Measurements from ENCODE around the gene NEIL1.

The NEIL1 gene

GRCh38 chr15:75360391-75360790, 13.6 kb downstream of the NEIL1 start:
- Histone ChIP-seq H3K36me3 (ENCODE audit: insufficient read depth, low read length) (peaks cover 72% of the 10 kb centered on the region), H3K9me3 (ENCODE audit: insufficient read depth, low read length, severe bottlenecking) (no peaks in the 10 kb centered on the region), H4K20me1 (ENCODE audit: insufficient read depth, low read length) (peaks cover 3% of the 10 kb centered on the region; the same call in 1 of the 2 replicates), H3K79me2 (ENCODE audit: insufficient read depth, low read length) (no peaks in the 10 kb centered on the region), H3K4me2 (ENCODE audit: insufficient read depth, low read length) (no peak overlapping the region), H3K4me3 (ENCODE audit: low read depth in 1 of 2, low read length in 2 of 2) (no peak overlapping the region), H3K9ac (ENCODE audit: low read depth, low read length) (no peak overlapping the region), H2AFZ (ENCODE audit: low read depth, low read length) (no peak overlapping the region), H3K27ac (ENCODE audit: low read length) (no peak overlapping the region), H3K27me3 (ENCODE audit: insufficient read depth, low read length, poor library complexity) (no peaks in the 10 kb centered on the region), H3K4me1 (ENCODE audit: insufficient read depth, low read length) (no peaks in the 10 kb centered on the region)
- DNase-seq (no peak), ATAC-seq (ENCODE audit: insufficient read depth, low read depth) (peak; percentile 27; the same call in 2 of the 3 replicates)
- no peak for TF ChIP-seq CTCF (IDR thresholded peaks at IDR 0.05; ENCODE audit: borderline replicate concordance, extremely low read depth, low read length, poor library complexity, severe bottlenecking)
- no peak for TF ChIP-seq EZH2 (IDR thresholded peaks at IDR 0.05; ENCODE audit: borderline replicate concordance, low read depth, low read length, severe bottlenecking)

- Histone ChIP-seq H3K27me3 (ENCODE audit: insufficient read depth, low read length, poor library complexity) (no peaks in the 10 kb centered on the region), H3K4me1 (ENCODE audit: insufficient read depth, low read length) (no peaks in the 10 kb centered on the region), H3K9ac (ENCODE audit: low read depth, low read length) (no peak overlapping the region), H4K20me1 (ENCODE audit: insufficient read depth, low read length) (peaks cover 3% of the 10 kb centered on the region; the same call in 1 of the 2 replicates), H3K4me2 (ENCODE audit: insufficient read depth, low read length) (no peak overlapping the region), H3K36me3 (ENCODE audit: insufficient read depth, low read length) (peaks cover 76% of the 10 kb centered on the region), H3K9me3 (ENCODE audit: insufficient read depth, low read length, severe bottlenecking) (no peaks in the 10 kb centered on the region), H2AFZ (ENCODE audit: low read depth, low read length) (no peak overlapping the region), H3K4me3 (ENCODE audit: low read depth in 1 of 2, low read length in 2 of 2) (no peak overlapping the region), H3K79me2 (ENCODE audit: insufficient read depth, low read length) (no peaks in the 10 kb centered on the region), H3K27ac (ENCODE audit: low read length) (no peak overlapping the region)
- no peak for TF ChIP-seq CTCF (IDR thresholded peaks at IDR 0.05; ENCODE audit: borderline replicate concordance, extremely low read depth, low read length, poor library complexity, severe bottlenecking)
- no peak for TF ChIP-seq EZH2 (IDR thresholded peaks at IDR 0.05; ENCODE audit: borderline replicate concordance, low read depth, low read length, severe bottlenecking)
- ATAC-seq (ENCODE audit: insufficient read depth, low read depth): no peak
- DNase-seq: no peak
Observed at GRCh38 chr15:75360856-75361255, 14.0 kb downstream of the NEIL1 start.

GRCh38 chr15:75361361-75361988, 14.6 kb downstream of the NEIL1 start:
- H3K27me3 ChIP-seq (ENCODE audit: insufficient read depth, low read length, poor library complexity): no peaks in the 10 kb centered on the region
- H3K27ac ChIP-seq (ENCODE audit: low read length): no peak overlapping the region
- H3K4me3 ChIP-seq (ENCODE audit: low read depth in 1 of 2, low read length in 2 of 2): no peak overlapping the region
- no peaks in the 10 kb centered on the region for H3K4me1 ChIP-seq (ENCODE audit: insufficient read depth, low read length)
- peaks cover 3% of the 10 kb centered on the region; the same call in 1 of the 2 replicates for H4K20me1 ChIP-seq (ENCODE audit: insufficient read depth, low read length)
- H3K4me2 ChIP-seq (ENCODE audit: insufficient read depth, low read length): no peak overlapping the region
- ATAC-seq (ENCODE audit: insufficient read depth, low read depth) (no peak), DNase-seq (no peak)
- H3K79me2 ChIP-seq (ENCODE audit: insufficient read depth, low read length): no peaks in the 10 kb centered on the region
- H3K9ac ChIP-seq (ENCODE audit: low read depth, low read length): no peak overlapping the region
- H2AFZ ChIP-seq (ENCODE audit: low read depth, low read length): no peak overlapping the region
- TF ChIP-seq CTCF (IDR thresholded peaks at IDR 0.05; ENCODE audit: borderline replicate concordance, extremely low read depth, low read length, poor library complexity, severe bottlenecking) (no peak), EZH2 (IDR thresholded peaks at IDR 0.05; ENCODE audit: borderline replicate concordance, low read depth, low read length, severe bottlenecking) (no peak)
- no peaks in the 10 kb centered on the region for H3K9me3 ChIP-seq (ENCODE audit: insufficient read depth, low read length, severe bottlenecking)
- peaks cover 82% of the 10 kb centered on the region for H3K36me3 ChIP-seq (ENCODE audit: insufficient read depth, low read length)
